HepG2 (cell line): ENCODE measurements around the gene AKAP12. TPM values are rescaled to one million over a fixed set of nuclear protein-coding genes. Genes with fewer than 3 reads are reported as not detected.

Experiments
- AGO2 ChIP-seq: fragments of 200-400 bp; formaldehyde crosslinking; optimal IDR thresholded peaks from 2 replicates; pipeline ENCODE3; 2017; ENCODE audit warnings: mild to moderate bottlenecking, low read depth, low read length, moderate library complexity
- CENPX ChIP-seq: sonication (generic); formaldehyde crosslinking; IDR thresholded peaks from 2 replicates; pipeline ENCODE4 v1.9.0; 2021; ENCODE audit warnings: mild to moderate bottlenecking, missing genetic modification reagents, moderate library complexity
- HOXD1 ChIP-seq: sonication (generic); formaldehyde crosslinking; IDR thresholded peaks from 2 replicates; pipeline ENCODE4 v1.5.0; 2020; ENCODE audit warnings: missing genetic modification reagents
- MZF1 ChIP-seq: sonication (generic); formaldehyde crosslinking; IDR thresholded peaks from 2 replicates; pipeline ENCODE4 v1.8.1; 2023; ENCODE audit warnings: mild to moderate bottlenecking, missing genetic modification reagents, borderline replicate concordance
- PRMT3 ChIP-seq: sonication (generic); formaldehyde crosslinking; IDR thresholded peaks from 2 replicates; pipeline ENCODE4 v1.8.1; 2022; ENCODE audit warnings: low read depth, mild to moderate bottlenecking, moderate library complexity, missing genetic modification reagents, borderline replicate concordance
- RFXAP ChIP-seq: sonication (generic); formaldehyde crosslinking; IDR thresholded peaks from 2 replicates; pipeline ENCODE4 v1.4.0; 2020; ENCODE audit warnings: missing genetic modification reagents, borderline replicate concordance
- SMYD3 ChIP-seq: sonication (generic); formaldehyde crosslinking; IDR thresholded peaks from 2 replicates; pipeline ENCODE4 v1.8.1; 2023; ENCODE audit warnings: mild to moderate bottlenecking, missing genetic modification reagents
- ZFP37 ChIP-seq: sonication (generic); formaldehyde crosslinking; IDR thresholded peaks from 2 replicates; pipeline ENCODE4 v1.4.0; 2020; ENCODE audit warnings: missing genetic modification reagents, borderline replicate concordance
- ZNF17 ChIP-seq: sonication (generic); formaldehyde crosslinking; IDR thresholded peaks from 2 replicates; pipeline ENCODE4 v1.5.0; 2020; ENCODE audit warnings: mild to moderate bottlenecking, missing genetic modification reagents
- ZNF232 ChIP-seq: sonication (generic); formaldehyde crosslinking; IDR thresholded peaks from 2 replicates; pipeline ENCODE4 v1.4.0; 2020; ENCODE audit warnings: missing genetic modification reagents, borderline replicate concordance
- ZNF678 ChIP-seq: sonication (generic); formaldehyde crosslinking; IDR thresholded peaks from 2 replicates; pipeline ENCODE4 v1.4.0; 2020; ENCODE audit warnings: mild to moderate bottlenecking, missing genetic modification reagents
- ZNF746 ChIP-seq: sonication (generic); formaldehyde crosslinking; IDR thresholded peaks from 2 replicates; pipeline ENCODE4 v1.8.0; 2022; ENCODE audit warnings: mild to moderate bottlenecking, missing genetic modification reagents
- ZNF788 ChIP-seq: sonication (generic); formaldehyde crosslinking; IDR thresholded peaks from 2 replicates; pipeline ENCODE4 v1.5.0; 2020; ENCODE audit warnings: mild to moderate bottlenecking, missing genetic modification reagents, borderline replicate concordance
- polyA plus RNA-seq, 8 experiments: library from polyadenylated mRNA; depleted of rRNA in 3 of 8; stranded (reverse) in 7 of 8; unstranded in 1 of 8; fragments of >200 nt; fragmentation: Illumina TruSeq in 4 of 8; extraction: Trizol in 4 of 8; gene quantifications; 2 replicates each; pipeline versions ENCODE4 v1.2.1 to v1.2.3, GENCODE V29; 2011 to 2016; ENCODE audit warnings: low read depth in 4 of 8, missing spikeins in 1 of 8, mixed read lengths in 1 of 8; ENCODE audit not compliant: insufficient read depth in 1 of 8
- total RNA-seq, 5 experiments: library from RNA; depleted of rRNA; stranded (reverse); fragments of >200 nt; fragmentation: Illumina TruSeq; extraction: Trizol; gene quantifications; 2 replicates each; pipeline ENCODE4 v1.2.3, GENCODE V29; 2016; ENCODE audit warnings: low read depth in 1 of 5
- TF ChIP-seq, protein P1 (sequence below), 2 experiments: sonication (generic) in 1 of 2; formaldehyde crosslinking in 1 of 2; IDR thresholded peaks; 2 replicates each; pipeline versions ENCODE4 v1.4.0 to v1.6.1; 2016 to 2020; ENCODE audit warnings: borderline replicate concordance in 1 of 2, low read depth in 1 of 2, mild to moderate bottlenecking in 1 of 2, missing genetic modification reagents in 1 of 2
- TF ChIP-seq, protein P2 (sequence below): sonication (generic); formaldehyde crosslinking; IDR thresholded peaks from 2 replicates; pipeline ENCODE4 v1.8.0; 2022; ENCODE audit warnings: missing genetic modification reagents, low read depth, mild to moderate bottlenecking, borderline replicate concordance
- TF ChIP-seq, protein P3 (sequence below): sonication (generic); formaldehyde crosslinking; IDR thresholded peaks from 2 replicates; pipeline ENCODE4 v1.4.0; 2020; ENCODE audit warnings: missing genetic modification reagents, borderline replicate concordance
- TF ChIP-seq, protein P4 (sequence below): sonication (generic); formaldehyde crosslinking; IDR thresholded peaks from 2 replicates; pipeline ENCODE4 v1.5.0; 2020; ENCODE audit warnings: missing genetic modification reagents

The AKAP12 gene
- total and polyA plus RNA-seq, 2 of the 13 experiments (the other 11 are each of a cell fraction or from before 2014, with no cell fraction given) = 10.6 to 19.0 TPM

DNA sequence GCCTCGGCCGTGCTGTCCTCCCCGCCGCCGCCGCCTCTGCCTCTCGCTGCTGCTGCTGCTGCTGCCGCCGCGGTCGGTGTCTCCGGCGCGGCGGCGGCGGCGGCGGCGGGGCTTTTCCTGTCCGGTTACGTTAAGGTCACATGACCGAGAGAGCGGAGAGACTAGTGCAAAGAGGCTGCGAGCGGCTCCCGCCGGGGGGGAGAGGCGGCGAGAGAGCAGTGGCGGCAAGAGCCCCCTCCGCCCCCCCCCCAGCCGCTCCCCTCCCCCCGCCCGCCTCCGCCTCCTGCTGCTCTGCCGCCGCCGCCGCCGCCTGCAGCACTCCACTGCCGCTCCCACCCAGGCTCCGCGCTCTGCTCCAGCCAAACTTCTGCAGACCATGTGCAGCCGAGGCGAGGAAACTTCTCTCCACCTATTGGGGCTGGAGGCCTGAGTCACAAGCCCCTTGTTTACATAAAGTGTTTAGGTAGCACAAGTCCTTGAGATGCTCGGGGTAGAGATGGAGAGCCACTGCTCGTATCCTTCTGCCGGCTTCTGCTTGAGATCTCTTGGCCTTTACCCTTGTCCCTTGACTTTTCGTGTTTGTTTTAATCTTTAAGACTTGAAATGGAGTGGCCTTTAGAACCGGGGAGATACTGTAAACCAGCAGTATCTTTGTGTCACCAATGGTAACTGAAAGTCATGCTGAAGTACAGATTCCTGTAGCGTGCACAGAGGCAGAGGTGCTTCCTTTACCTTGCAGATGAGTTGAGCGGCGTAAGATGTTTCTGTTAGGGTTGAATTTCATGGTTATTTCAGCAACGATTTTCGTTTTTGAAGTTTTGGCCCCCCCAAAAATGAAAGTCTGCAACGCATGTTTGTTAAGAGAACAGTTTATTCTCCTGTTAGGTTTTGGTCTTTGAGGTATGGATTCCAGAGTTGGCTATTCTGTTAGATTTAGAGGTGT is 152.0 kb downstream of the AKAP12 start, which contains the start of gene ZBTB2 (continued):
- TF ChIP-seq, protein P1, sequence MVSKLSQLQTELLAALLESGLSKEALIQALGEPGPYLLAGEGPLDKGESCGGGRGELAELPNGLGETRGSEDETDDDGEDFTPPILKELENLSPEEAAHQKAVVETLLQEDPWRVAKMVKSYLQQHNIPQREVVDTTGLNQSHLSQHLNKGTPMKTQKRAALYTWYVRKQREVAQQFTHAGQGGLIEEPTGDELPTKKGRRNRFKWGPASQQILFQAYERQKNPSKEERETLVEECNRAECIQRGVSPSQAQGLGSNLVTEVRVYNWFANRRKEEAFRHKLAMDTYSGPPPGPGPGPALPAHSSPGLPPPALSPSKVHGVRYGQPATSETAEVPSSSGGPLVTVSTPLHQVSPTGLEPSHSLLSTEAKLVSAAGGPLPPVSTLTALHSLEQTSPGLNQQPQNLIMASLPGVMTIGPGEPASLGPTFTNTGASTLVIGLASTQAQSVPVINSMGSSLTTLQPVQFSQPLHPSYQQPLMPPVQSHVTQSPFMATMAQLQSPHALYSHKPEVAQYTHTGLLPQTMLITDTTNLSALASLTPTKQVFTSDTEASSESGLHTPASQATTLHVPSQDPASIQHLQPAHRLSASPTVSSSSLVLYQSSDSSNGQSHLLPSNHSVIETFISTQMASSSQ (IDR thresholded peaks at IDR 0.05; ENCODE audit: low read depth) = no peak
- TF ChIP-seq, protein P1 (CRISPR knock-in tag; IDR thresholded peaks at IDR 0.05; ENCODE audit: borderline replicate concordance) = no peak
- no peak for TF ChIP-seq RFXAP (CRISPR knock-in tag)
- no peak for TF ChIP-seq ZNF788 (CRISPR knock-in tag)
- no peak for TF ChIP-seq SMYD3 (CRISPR knock-in tag)
- TF ChIP-seq ZNF678 (CRISPR knock-in tag) = no peak; the same call in 1 of the 2 replicates
- peak; percentile 78; the same call in 1 of the 2 replicates for TF ChIP-seq ZFP37 (CRISPR knock-in tag)
- no peak for TF ChIP-seq MZF1
- TF ChIP-seq CENPX = no peak
- peak; percentile 43; the same call in 1 of the 2 replicates for TF ChIP-seq PRMT3 (CRISPR knock-in tag)
- TF ChIP-seq, protein P2, sequence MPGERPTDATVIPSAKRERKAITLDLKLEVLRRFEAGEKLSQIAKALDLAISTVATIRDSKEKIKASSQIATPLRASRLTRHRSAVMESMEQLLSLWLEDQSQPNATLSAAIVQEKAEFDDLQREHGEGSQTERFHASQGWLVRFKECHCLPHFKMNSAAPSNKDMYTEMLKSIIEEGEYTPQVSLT (CRISPR knock-in tag) = no peak
- TF ChIP-seq ZNF17 (CRISPR knock-in tag) = no peak
- no peak for TF ChIP-seq HOXD1 (CRISPR knock-in tag)
- TF ChIP-seq, protein P3, sequence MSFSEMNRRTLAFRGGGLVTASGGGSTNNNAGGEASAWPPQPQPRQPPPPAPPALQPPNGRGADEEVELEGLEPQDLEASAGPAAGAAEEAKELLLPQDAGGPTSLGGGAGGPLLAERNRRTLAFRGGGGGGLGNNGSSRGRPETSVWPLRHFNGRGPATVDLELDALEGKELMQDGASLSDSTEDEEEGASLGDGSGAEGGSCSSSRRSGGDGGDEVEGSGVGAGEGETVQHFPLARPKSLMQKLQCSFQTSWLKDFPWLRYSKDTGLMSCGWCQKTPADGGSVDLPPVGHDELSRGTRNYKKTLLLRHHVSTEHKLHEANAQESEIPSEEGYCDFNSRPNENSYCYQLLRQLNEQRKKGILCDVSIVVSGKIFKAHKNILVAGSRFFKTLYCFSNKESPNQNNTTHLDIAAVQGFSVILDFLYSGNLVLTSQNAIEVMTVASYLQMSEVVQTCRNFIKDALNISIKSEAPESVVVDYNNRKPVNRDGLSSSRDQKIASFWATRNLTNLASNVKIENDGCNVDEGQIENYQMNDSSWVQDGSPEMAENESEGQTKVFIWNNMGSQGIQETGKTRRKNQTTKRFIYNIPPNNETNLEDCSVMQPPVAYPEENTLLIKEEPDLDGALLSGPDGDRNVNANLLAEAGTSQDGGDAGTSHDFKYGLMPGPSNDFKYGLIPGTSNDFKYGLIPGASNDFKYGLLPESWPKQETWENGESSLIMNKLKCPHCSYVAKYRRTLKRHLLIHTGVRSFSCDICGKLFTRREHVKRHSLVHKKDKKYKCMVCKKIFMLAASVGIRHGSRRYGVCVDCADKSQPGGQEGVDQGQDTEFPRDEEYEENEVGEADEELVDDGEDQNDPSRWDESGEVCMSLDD (CRISPR knock-in tag) = no peak
- peak; percentile 37; the same call in 1 of the 2 replicates for TF ChIP-seq ZNF232
- TF ChIP-seq, protein P4, sequence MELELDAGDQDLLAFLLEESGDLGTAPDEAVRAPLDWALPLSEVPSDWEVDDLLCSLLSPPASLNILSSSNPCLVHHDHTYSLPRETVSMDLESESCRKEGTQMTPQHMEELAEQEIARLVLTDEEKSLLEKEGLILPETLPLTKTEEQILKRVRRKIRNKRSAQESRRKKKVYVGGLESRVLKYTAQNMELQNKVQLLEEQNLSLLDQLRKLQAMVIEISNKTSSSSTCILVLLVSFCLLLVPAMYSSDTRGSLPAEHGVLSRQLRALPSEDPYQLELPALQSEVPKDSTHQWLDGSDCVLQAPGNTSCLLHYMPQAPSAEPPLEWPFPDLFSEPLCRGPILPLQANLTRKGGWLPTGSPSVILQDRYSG (CRISPR knock-in tag) = no peak; the same call in 1 of the 2 replicates
- peak; percentile 66 for TF ChIP-seq AGO2
- peak; percentile 55; the same call in 1 of the 2 replicates for TF ChIP-seq ZNF746 (CRISPR knock-in tag)
